ENCODE results near the gene NPAS1.

NPAS1 gene

GRCh38 chr19:47093254-47093653 lies 73.6 kb downstream of the NPAS1 start:
- Histone ChIP-seq H4K20me1 (ENCODE audit: insufficient read depth) (no peaks in the 10 kb centered on the region), H3K27ac (no peak overlapping the region), H3K4me3 (IDR thresholded peaks at IDR 0.05; ENCODE audit: insufficient read depth, low read depth, low read length) (no peak overlapping the region), H3K4me2 (no peak overlapping the region), H3K36me3 (ENCODE audit: insufficient read depth) (peaks cover 14% of the 10 kb centered on the region; the same call in 1 of the 2 replicates), H3K4me1 (ENCODE audit: low read depth, poor library complexity, severe bottlenecking) (peaks cover 6% of the 10 kb centered on the region), H3K9ac (no peak overlapping the region), H3K79me2 (ENCODE audit: insufficient read depth, low read depth) (peaks cover 44% of the 10 kb centered on the region; the same call in 1 of the 2 replicates), H3K27me3 (ENCODE audit: insufficient read depth, low read depth) (no peaks in the 10 kb centered on the region), H2AFZ (ENCODE audit: low read depth) (no peak overlapping the region)
- TF ChIP-seq CTCF (conservative IDR thresholded peaks at IDR 0.05; ENCODE audit: low read depth, low read length), result no peak

- Histone ChIP-seq H3K4me3 (IDR thresholded peaks at IDR 0.05; ENCODE audit: insufficient read depth, low read depth, low read length) (no peak overlapping the region), H3K9ac (no peak overlapping the region), H3K4me1 (ENCODE audit: low read depth, poor library complexity, severe bottlenecking) (peaks cover 6% of the 10 kb centered on the region), H3K4me2 (no peak overlapping the region), H3K36me3 (ENCODE audit: insufficient read depth) (peaks cover 14% of the 10 kb centered on the region; the same call in 1 of the 2 replicates), H3K27ac (no peak overlapping the region), H4K20me1 (ENCODE audit: insufficient read depth) (no peaks in the 10 kb centered on the region), H2AFZ (ENCODE audit: low read depth) (no peak overlapping the region), H3K79me2 (ENCODE audit: insufficient read depth, low read depth) (peaks cover 50% of the 10 kb centered on the region; the same call in 1 of the 2 replicates), H3K27me3 (ENCODE audit: insufficient read depth, low read depth) (no peaks in the 10 kb centered on the region)
- TF ChIP-seq CTCF (conservative IDR thresholded peaks at IDR 0.05; ENCODE audit: low read depth, low read length), result no peak
Observed at GRCh38 chr19:47093841-47094240, 74.2 kb downstream of the NPAS1 start.

- Histone ChIP-seq H2AFZ (ENCODE audit: low read depth) (no peak overlapping the region), H3K36me3 (ENCODE audit: insufficient read depth) (peaks cover 12% of the 10 kb centered on the region; the same call in 1 of the 2 replicates), H3K9ac (no peak overlapping the region), H3K27me3 (ENCODE audit: insufficient read depth, low read depth) (no peaks in the 10 kb centered on the region), H3K4me2 (no peak overlapping the region), H3K4me1 (ENCODE audit: low read depth, poor library complexity, severe bottlenecking) (peaks cover 6% of the 10 kb centered on the region), H3K27ac (no peak overlapping the region), H3K4me3 (IDR thresholded peaks at IDR 0.05; ENCODE audit: insufficient read depth, low read depth, low read length) (no peak overlapping the region), H3K79me2 (ENCODE audit: insufficient read depth, low read depth) (peaks cover 60% of the 10 kb centered on the region; the same call in 1 of the 2 replicates), H4K20me1 (ENCODE audit: insufficient read depth) (no peaks in the 10 kb centered on the region)
- TF ChIP-seq CTCF (conservative IDR thresholded peaks at IDR 0.05; ENCODE audit: low read depth, low read length), result no peak
Observed at GRCh38 chr19:47094557-47095475, 75.2 kb downstream of the NPAS1 start.

All from KMS-11 (cell line).